Measurements from ENCODE around the gene PTPDC1. TPM values are rescaled to one million over a fixed set of nuclear protein-coding genes. Genes with fewer than 3 reads are reported as not detected.

The PTPDC1 gene
- total and polyA plus RNA-seq, 2 of the 8 experiments (the other 6 are each of a cell fraction or from before 2014, with no cell fraction given): 4.1 to 7.3 TPM

DNA sequence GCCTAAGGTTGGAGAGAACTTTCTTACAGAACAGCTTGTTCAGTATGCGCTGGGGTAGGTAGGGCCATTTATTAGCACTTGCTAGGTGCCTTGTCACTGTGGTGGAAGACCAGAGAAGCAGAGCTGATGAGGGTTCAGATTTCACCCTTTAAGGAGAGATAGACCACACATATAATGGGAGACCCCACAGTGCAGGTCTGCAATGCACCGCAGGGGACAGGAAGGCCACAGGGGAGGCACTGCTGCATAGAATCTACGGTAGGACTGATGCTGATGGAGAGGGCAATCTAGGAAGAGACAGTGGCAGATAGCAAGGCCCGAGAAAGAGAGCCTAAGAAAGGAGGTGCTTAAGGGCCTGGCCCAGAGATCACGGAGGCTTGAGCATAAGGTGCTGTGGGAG is 64.2 kb downstream of the PTPDC1 start:
- Histone ChIP-seq H4K5ac (ENCODE audit: insufficient read length, low read depth, low read length) (no peak overlapping the region), H2AFZ (ENCODE audit: low read length) (no peak overlapping the region), H2BK20ac (ENCODE audit: low read length) (peak overlapping the region; percentile 80), H3K79me1 (ENCODE audit: low read depth, low read length) (no peaks in the 10 kb centered on the region), H3K4me2 (ENCODE audit: insufficient read depth in 1 of 2, low read depth in 2 of 2, low read length in 2 of 2) (no peak overlapping the region; a peak in 1 of 4 replicates), H2BK5ac (ENCODE audit: low read depth, low read length) (no peak overlapping the region; the same call in 1 of the 2 replicates), H3K14ac (ENCODE audit: insufficient read length) (no peak overlapping the region), H2BK12ac (ENCODE audit: low read depth, low read length) (no peak overlapping the region), H4K20me1 (replicated peaks in 1 of 2; ENCODE audit: control insufficient read depth in 1 of 2, insufficient read depth in 2 of 2, low read length in 2 of 2) (no peaks in the 10 kb centered on the region), H4K91ac (replicated peaks; ENCODE audit: insufficient read length, low read length) (no peak overlapping the region), H3K4me3 (ENCODE audit: extremely low read depth in 1 of 4, insufficient read depth in 2 of 4, low read depth in 3 of 4, low read length in 4 of 4) (no peak overlapping the region), H3K9ac (replicated peaks in 1 of 4; ENCODE audit: extremely low read depth in 1 of 4, low read depth in 3 of 4, low read length in 3 of 4) (no peak overlapping the region), H3K36me3 (ENCODE audit: control insufficient read depth in 2 of 4, insufficient read depth in 4 of 4, low read length in 3 of 4) (no peaks in the 10 kb centered on the region), H3K4ac (replicated peaks; ENCODE audit: insufficient read length, low read depth, low read length) (no peak overlapping the region), H3K56ac (replicated peaks; ENCODE audit: insufficient read length, low read depth, low read length) (no peak overlapping the region), H3K79me2 (ENCODE audit: control insufficient read depth in 1 of 2, insufficient read depth in 2 of 2, low read length in 2 of 2) (no peaks in the 10 kb centered on the region), H3K4me1 (replicated peaks in 1 of 4; ENCODE audit: control insufficient read depth in 3 of 4, insufficient read depth in 4 of 4, low read length in 3 of 4) (peaks cover 10 to 17% (median 13%) of the 10 kb centered on the region in 4 experiments), H3K23me2 (ENCODE audit: low read depth, low read length) (0 out of 2 replicates have a peak, but pooled peaks cover 2% of the 10 kb centered on the region), H2BK120ac (replicated peaks; ENCODE audit: low read depth, low read length) (peak overlapping the region; percentile 45), H3K27ac (ENCODE audit: low read depth, low read length) (no peak overlapping the region), H2BK15ac (ENCODE audit: low read length) (peak overlapping the region; percentile 75; the same call in 1 of the 2 replicates), H3K23ac (ENCODE audit: insufficient read length) (no peak overlapping the region), H3K18ac (ENCODE audit: extremely low read depth, low read length) (no peak overlapping the region), H3K27me3 (replicated peaks in 1 of 4; ENCODE audit: control insufficient read depth in 3 of 4, extremely low read depth in 1 of 4, insufficient read depth in 3 of 4, low read length in 3 of 4) (no peaks in the 10 kb centered on the region; a peak in 1 of 7 replicates), H2AK5ac (ENCODE audit: low read depth, low read length) (no peak overlapping the region), H3K9me3 (ENCODE audit: insufficient read depth in 2 of 2, low read depth in 1 of 2, low read length in 1 of 2) (no peaks in the 10 kb centered on the region), H4K8ac (ENCODE audit: extremely low read depth, insufficient read depth, low read length) (no peak overlapping the region)
- WGBS, 2 experiments (ENCODE audit: extremely low coverage in 1 of 2, insufficient coverage in 1 of 2, insufficient read length in 1 of 2, insufficient replicate concordance in 2 of 2, low coverage in 1 of 2, low lambda C conversion rate in 2 of 2, missing lambda C conversion rate in 1 of 2): 74% methylated on average over 5 of the region's 5 CpGs; no CpG with 5 or more reads in 1 of the 2 experiments
- CTCF ChIA-PET (ENCODE audit: partially characterized antibody): interaction anchor here (2.6 to 2.7 kb wide), 2 partner anchors 64 to 134 kb away, joined by 10 read pairs; no protein-coding TSS in a partner anchor
- FAIRE-seq: no peak
- DNase-seq (ENCODE audit: low read depth in 1 of 2, low spot score in 2 of 2): no peak
- POLR2A ChIA-PET (ENCODE audit: partially characterized antibody): interaction anchor here (0.7 to 6.9 kb wide), 6 partner anchors 8 to 25 kb away, joined by 3 to 38 read pairs (median 4); no protein-coding TSS in a partner anchor
- no peak for TF ChIP-seq JUN (IDR thresholded peaks at IDR 0.05; ENCODE audit: low read depth, low read length)
- TF ChIP-seq SAP30 (IDR thresholded peaks at IDR 0.05; ENCODE audit: insufficient read depth, insufficient replicate concordance, low read length): no peak
- TF ChIP-seq RAD21 (IDR thresholded peaks at IDR 0.05 in 1 of 2, conservative IDR thresholded peaks at IDR 0.05 in 1 of 2; ENCODE audit: low read depth in 2 of 2, low read length in 2 of 2): no peak
- no peak for TF ChIP-seq HDAC6 (IDR thresholded peaks at IDR 0.05; ENCODE audit: low read depth, low read length)
- TF ChIP-seq, protein P1, sequence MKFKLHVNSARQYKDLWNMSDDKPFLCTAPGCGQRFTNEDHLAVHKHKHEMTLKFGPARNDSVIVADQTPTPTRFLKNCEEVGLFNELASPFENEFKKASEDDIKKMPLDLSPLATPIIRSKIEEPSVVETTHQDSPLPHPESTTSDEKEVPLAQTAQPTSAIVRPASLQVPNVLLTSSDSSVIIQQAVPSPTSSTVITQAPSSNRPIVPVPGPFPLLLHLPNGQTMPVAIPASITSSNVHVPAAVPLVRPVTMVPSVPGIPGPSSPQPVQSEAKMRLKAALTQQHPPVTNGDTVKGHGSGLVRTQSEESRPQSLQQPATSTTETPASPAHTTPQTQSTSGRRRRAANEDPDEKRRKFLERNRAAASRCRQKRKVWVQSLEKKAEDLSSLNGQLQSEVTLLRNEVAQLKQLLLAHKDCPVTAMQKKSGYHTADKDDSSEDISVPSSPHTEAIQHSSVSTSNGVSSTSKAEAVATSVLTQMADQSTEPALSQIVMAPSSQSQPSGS (IDR thresholded peaks at IDR 0.05; ENCODE audit: low read length): no peak
- TF ChIP-seq SP4 (IDR thresholded peaks at IDR 0.05; ENCODE audit: low read length): no peak
- TF ChIP-seq CHD2 (IDR thresholded peaks at IDR 0.05; ENCODE audit: low read length): no peak
- no peak for TF ChIP-seq EZH2 (IDR thresholded peaks at IDR 0.05; ENCODE audit: low read depth, low read length, severe bottlenecking)
- TF ChIP-seq TCF12 (IDR thresholded peaks at IDR 0.05; ENCODE audit: low read depth, low read length): no peak
- TF ChIP-seq NRF1 (IDR thresholded peaks at IDR 0.05; ENCODE audit: low read depth, low read length): no peak
- TF ChIP-seq RNF2 (IDR thresholded peaks at IDR 0.05; ENCODE audit: borderline replicate concordance, low read depth, low read length, missing control alignments, poor library complexity, severe bottlenecking): no peak
